HepG2 (cell line): ENCODE results near the gene MARCHF5. TPM values are rescaled to one million over a fixed set of nuclear protein-coding genes. Genes with fewer than 3 reads are reported as not detected.
A peak's percentile ranks its signal among the peaks of the same experiment; 100 is the strongest.

Source experiments
- ARHGAP35 ChIP-seq: sonication (generic); formaldehyde crosslinking; IDR thresholded peaks from 2 replicates; pipeline ENCODE4 v1.9.0; 2022; ENCODE audit warnings: mild to moderate bottlenecking, inconsistent platforms, moderate library complexity, missing genetic modification reagents, borderline replicate concordance
- CHCHD3 ChIP-seq: sonication (generic); formaldehyde crosslinking; IDR thresholded peaks from 2 replicates; pipeline ENCODE4 v1.8.0; 2022; ENCODE audit warnings: mild to moderate bottlenecking, missing genetic modification reagents, moderate library complexity
- FLYWCH1 ChIP-seq: sonication (generic); formaldehyde crosslinking; IDR thresholded peaks from 2 replicates; pipeline ENCODE4 v1.8.1; 2023; ENCODE audit warnings: mild to moderate bottlenecking, missing genetic modification reagents
- FOSL2 ChIP-seq: sonication (generic); formaldehyde crosslinking; IDR thresholded peaks from 2 replicates; pipeline ENCODE4 v1.4.0; 2020; ENCODE audit warnings: missing genetic modification reagents
- HOXD1 ChIP-seq: sonication (generic); formaldehyde crosslinking; IDR thresholded peaks from 2 replicates; pipeline ENCODE4 v1.5.0; 2020; ENCODE audit warnings: missing genetic modification reagents
- IRF1 ChIP-seq: sonication (generic); formaldehyde crosslinking; IDR thresholded peaks from 2 replicates; pipeline ENCODE4 v1.4.0; 2020; ENCODE audit warnings: low read depth, mild to moderate bottlenecking, missing genetic modification reagents
- NFYB ChIP-seq: sonication (generic); formaldehyde crosslinking; IDR thresholded peaks from 2 replicates; pipeline ENCODE4 v1.4.0; 2020; ENCODE audit warnings: missing genetic modification reagents
- NR2F1 ChIP-seq, 2 experiments: fragments of 450-650 bp in 1 of 2; formaldehyde crosslinking in 1 of 2; IDR thresholded peaks; 2 replicates each; pipeline versions ENCODE4 v1.5.0 to v1.6.1; 2016 to 2020; ENCODE audit warnings: mild to moderate bottlenecking in 1 of 2, missing compliant biosample characterization in 1 of 2, missing genetic modification reagents in 1 of 2, moderate library complexity in 1 of 2
- REL ChIP-seq: sonication (generic); formaldehyde crosslinking; conservative IDR thresholded peaks from 2 replicates; pipeline ENCODE4 v1.8.0; 2022; ENCODE audit warnings: mild to moderate bottlenecking, missing genetic modification reagents, moderate library complexity
- STAT5B ChIP-seq: sonication (generic); formaldehyde crosslinking; IDR thresholded peaks from 2 replicates; pipeline ENCODE4 v1.4.0; 2020; ENCODE audit warnings: missing genetic modification reagents
- U2AF1 ChIP-seq: fragments of 200-400 bp; formaldehyde crosslinking; optimal IDR thresholded peaks from 2 replicates; pipeline ENCODE3; 2017; ENCODE audit warnings: mild to moderate bottlenecking, low read depth, low read length
- XRCC5 ChIP-seq: fragments of 200-400 bp; formaldehyde crosslinking; optimal IDR thresholded peaks from 2 replicates; pipeline ENCODE3; 2017; ENCODE audit warnings: mild to moderate bottlenecking, low read length
- ZBTB10 ChIP-seq: sonication (generic); formaldehyde crosslinking; IDR thresholded peaks from 2 replicates; pipeline ENCODE4 v1.4.0; 2020; ENCODE audit warnings: missing genetic modification reagents, borderline replicate concordance
- ZGPAT ChIP-seq: IDR thresholded peaks from 2 replicates; pipeline ENCODE4 v1.6.1; 2016; ENCODE audit warnings: mild to moderate bottlenecking
- ZSCAN29 ChIP-seq: sonication (generic); formaldehyde crosslinking; conservative IDR thresholded peaks from 2 replicates; pipeline ENCODE4 v1.4.0; 2020; ENCODE audit warnings: mild to moderate bottlenecking, missing genetic modification reagents
- polyA plus RNA-seq, 8 experiments: library from polyadenylated mRNA; depleted of rRNA in 3 of 8; stranded (reverse) in 7 of 8; unstranded in 1 of 8; fragments of >200 nt; fragmentation: Illumina TruSeq in 4 of 8; extraction: Trizol in 4 of 8; gene quantifications; 2 replicates each; pipeline versions ENCODE4 v1.2.1 to v1.2.3, GENCODE V29; 2011 to 2016; ENCODE audit warnings: low read depth in 4 of 8, missing spikeins in 1 of 8, mixed read lengths in 1 of 8; ENCODE audit not compliant: insufficient read depth in 1 of 8
- total RNA-seq, 5 experiments: library from RNA; depleted of rRNA; stranded (reverse); fragments of >200 nt; fragmentation: Illumina TruSeq; extraction: Trizol; gene quantifications; 2 replicates each; pipeline ENCODE4 v1.2.3, GENCODE V29; 2016; ENCODE audit warnings: low read depth in 1 of 5
- TF ChIP-seq, protein P1 (sequence below): sonication (generic); formaldehyde crosslinking; IDR thresholded peaks from 2 replicates; pipeline ENCODE4 v1.4.0; 2020; ENCODE audit warnings: mild to moderate bottlenecking, missing genetic modification reagents
- TF ChIP-seq, protein P2 (sequence below): sonication (generic); formaldehyde crosslinking; IDR thresholded peaks from 2 replicates; pipeline ENCODE4 v1.4.0; 2020; ENCODE audit warnings: missing genetic modification reagents
- TF ChIP-seq, protein P3 (sequence below): sonication (generic); formaldehyde crosslinking; IDR thresholded peaks from 2 replicates; pipeline ENCODE4 v1.8.0; 2022; ENCODE audit warnings: mild to moderate bottlenecking, missing genetic modification reagents, borderline replicate concordance

MARCHF5 gene
- total and polyA plus RNA-seq, 2 of the 13 experiments (the other 11 are each of a cell fraction or from before 2014, with no cell fraction given), result 19.4 to 21.0 TPM

- TF ChIP-seq ZBTB10 (CRISPR knock-in tag) (peak; percentile 20; the same call in 1 of the 2 replicates), REL (CRISPR knock-in tag) (no peak), STAT5B (CRISPR knock-in tag) (no peak), FOSL2 (CRISPR knock-in tag) (peak; percentile 29; the same call in 1 of the 2 replicates), HOXD1 (peak; percentile 64; the same call in 1 of the 2 replicates), FLYWCH1 (no peak), U2AF1 (peak; percentile 50), NFYB (CRISPR knock-in tag) (peak; percentile 31), IRF1 (CRISPR knock-in tag) (no peak), ARHGAP35 (CRISPR knock-in tag) (peak; percentile 72; the same call in 1 of the 2 replicates), NR2F1 (CRISPR knock-in tag; IDR thresholded peaks at IDR 0.05) (no peak), ZSCAN29 (no peak; the same call in 1 of the 2 replicates), ZGPAT (CRISPR knock-in tag) (peak; percentile 93), XRCC5 (peak; percentile 51), CHCHD3 (CRISPR knock-in tag) (0 out of 2 replicates have a peak, but pooled peaks have one; percentile 52)
- TF ChIP-seq, protein P1, sequence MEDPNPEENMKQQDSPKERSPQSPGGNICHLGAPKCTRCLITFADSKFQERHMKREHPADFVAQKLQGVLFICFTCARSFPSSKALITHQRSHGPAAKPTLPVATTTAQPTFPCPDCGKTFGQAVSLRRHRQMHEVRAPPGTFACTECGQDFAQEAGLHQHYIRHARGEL, result 0 out of 2 replicates have a peak, but pooled peaks have one; percentile 44
- TF ChIP-seq, protein P2, sequence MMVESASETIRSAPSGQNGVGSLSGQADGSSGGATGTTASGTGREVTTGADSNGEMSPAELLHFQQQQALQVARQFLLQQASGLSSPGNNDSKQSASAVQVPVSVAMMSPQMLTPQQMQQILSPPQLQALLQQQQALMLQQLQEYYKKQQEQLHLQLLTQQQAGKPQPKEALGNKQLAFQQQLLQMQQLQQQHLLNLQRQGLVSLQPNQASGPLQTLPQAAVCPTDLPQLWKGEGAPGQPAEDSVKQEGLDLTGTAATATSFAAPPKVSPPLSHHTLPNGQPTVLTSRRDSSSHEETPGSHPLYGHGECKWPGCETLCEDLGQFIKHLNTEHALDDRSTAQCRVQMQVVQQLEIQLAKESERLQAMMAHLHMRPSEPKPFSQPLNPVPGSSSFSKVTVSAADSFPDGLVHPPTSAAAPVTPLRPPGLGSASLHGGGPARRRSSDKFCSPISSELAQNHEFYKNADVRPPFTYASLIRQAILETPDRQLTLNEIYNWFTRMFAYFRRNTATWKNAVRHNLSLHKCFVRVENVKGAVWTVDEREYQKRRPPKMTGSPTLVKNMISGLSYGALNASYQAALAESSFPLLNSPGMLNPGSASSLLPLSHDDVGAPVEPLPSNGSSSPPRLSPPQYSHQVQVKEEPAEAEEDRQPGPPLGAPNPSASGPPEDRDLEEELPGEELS, result no peak
- TF ChIP-seq, protein P3, sequence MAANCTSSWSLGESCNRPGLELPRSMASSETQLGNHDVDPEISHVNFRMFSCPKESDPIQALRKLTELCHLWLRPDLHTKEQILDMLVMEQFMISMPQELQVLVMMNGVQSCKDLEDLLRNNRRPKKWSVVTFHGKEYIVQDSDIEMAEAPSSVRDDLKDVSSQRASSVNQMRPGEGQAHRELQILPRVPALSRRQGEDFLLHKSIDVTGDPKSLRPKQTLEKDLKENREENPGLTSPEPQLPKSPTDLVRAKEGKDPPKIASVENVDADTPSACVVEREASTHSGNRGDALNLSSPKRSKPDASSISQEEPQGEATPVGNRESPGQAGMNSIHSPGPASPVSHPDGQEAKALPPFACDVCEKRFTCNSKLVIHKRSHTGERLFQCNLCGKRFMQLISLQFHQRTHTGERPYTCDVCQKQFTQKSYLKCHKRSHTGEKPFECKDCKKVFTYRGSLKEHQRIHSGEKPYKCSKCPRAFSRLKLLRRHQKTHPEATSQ (CRISPR knock-in tag), result peak; percentile 93
- TF ChIP-seq, all 625 proteins: peak for 310
Observed at GRCh38 chr10:92290837-92291615, at the start of gene MARCHF5, which contains the start of gene CPEB3 (continued).
